ENCODE data around the gene GABPB1. TPM values are rescaled to one million over a fixed set of nuclear protein-coding genes. Genes with fewer than 3 reads are reported as not detected.

Gene GABPB1
- total RNA-seq, 1 donor from 2014 or later, result 10.9 TPM

DNA sequence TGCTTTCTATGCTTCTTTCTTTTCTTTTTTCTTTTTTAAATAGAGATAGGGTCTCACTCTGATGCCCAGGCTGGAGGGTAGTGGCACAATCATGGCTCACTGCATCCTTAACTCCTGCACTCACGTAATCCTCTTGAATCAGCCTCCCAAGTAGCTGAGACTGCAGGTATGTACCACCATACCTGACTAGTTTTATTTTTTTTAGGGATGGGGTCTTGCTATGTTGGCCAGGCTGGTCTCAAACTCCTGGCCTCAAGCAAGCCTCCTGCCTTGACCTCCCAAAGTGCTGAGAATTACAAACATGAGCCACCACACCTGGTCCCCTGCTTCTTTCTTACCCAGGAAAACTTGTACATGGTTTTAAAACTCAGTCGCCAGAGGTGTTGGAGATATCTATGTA, 65.2 kb downstream of the GABPB1 start:
- H3K4me3 ChIP-seq, result no peak overlapping the region
- H3K27ac ChIP-seq, result no peak overlapping the region
- peaks cover 0 to 27% of the 10 kb centered on the region in 2 donors for H3K36me3 ChIP-seq
- no peak for DNase-seq (ENCODE audit: low spot score in 2 of 2)
- H3K9me3 ChIP-seq, result no peaks in the 10 kb centered on the region
- intact Hi-C loops (cut with DNase I), result no loop called here
- no peaks in the 10 kb centered on the region for H3K27me3 ChIP-seq
- no peaks in the 10 kb centered on the region for H3K4me1 ChIP-seq
- TF ChIP-seq, protein P1, sequence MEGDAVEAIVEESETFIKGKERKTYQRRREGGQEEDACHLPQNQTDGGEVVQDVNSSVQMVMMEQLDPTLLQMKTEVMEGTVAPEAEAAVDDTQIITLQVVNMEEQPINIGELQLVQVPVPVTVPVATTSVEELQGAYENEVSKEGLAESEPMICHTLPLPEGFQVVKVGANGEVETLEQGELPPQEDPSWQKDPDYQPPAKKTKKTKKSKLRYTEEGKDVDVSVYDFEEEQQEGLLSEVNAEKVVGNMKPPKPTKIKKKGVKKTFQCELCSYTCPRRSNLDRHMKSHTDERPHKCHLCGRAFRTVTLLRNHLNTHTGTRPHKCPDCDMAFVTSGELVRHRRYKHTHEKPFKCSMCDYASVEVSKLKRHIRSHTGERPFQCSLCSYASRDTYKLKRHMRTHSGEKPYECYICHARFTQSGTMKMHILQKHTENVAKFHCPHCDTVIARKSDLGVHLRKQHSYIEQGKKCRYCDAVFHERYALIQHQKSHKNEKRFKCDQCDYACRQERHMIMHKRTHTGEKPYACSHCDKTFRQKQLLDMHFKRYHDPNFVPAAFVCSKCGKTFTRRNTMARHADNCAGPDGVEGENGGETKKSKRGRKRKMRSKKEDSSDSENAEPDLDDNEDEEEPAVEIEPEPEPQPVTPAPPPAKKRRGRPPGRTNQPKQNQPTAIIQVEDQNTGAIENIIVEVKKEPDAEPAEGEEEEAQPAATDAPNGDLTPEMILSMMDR (IDR thresholded peaks at IDR 0.05), result no peak

DNA sequence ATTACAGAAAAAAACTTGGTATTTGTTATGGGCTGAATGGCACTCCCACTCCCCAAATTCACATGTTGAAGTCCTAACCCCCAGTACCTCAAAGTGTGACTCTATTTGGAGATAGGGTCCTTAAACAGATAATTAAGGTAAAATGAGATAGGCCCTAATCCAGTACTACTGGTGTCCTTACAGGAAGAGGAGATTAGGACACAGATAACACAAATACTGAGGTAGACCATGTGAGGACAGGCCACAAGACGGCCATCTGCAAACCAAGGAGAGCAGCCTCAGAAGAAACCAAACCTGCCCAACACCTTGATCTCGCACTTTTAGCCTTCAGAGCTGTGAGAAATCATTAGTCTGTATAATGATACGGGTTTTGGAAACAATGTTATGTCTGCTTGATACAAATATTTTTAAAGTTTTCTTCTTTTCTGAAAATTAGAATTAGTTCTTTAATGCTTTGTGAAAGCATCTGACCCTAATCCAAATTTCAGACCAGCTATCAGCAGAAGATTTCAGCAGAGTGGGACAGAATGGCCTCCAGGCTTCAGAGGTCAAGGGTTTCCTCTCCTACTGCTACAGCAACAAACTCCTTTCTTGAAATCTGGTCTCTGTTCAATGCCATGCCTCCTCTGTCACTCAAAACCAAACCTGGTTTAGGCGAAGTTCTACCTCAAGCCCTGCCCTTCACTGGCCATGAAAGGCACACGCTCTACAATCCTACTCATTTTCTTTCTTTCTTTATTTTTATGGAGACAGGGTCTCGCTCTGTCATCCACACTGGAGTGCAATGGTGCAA, 67.5 kb downstream of the GABPB1 start:
- Histone ChIP-seq H3K4me1 (no peaks in the 10 kb centered on the region), H3K27me3 (no peaks in the 10 kb centered on the region), H3K27ac (no peak overlapping the region), H3K36me3 (peaks cover 0 to 27% of the 10 kb centered on the region in 2 donors), H3K4me3 (no peak overlapping the region), H3K9me3 (no peaks in the 10 kb centered on the region)
- DNase-seq (ENCODE audit: low spot score in 2 of 2), result no peak
- intact Hi-C loops (cut with DNase I), result no loop called here
- TF ChIP-seq, protein P1 (IDR thresholded peaks at IDR 0.05), result no peak

DNA sequence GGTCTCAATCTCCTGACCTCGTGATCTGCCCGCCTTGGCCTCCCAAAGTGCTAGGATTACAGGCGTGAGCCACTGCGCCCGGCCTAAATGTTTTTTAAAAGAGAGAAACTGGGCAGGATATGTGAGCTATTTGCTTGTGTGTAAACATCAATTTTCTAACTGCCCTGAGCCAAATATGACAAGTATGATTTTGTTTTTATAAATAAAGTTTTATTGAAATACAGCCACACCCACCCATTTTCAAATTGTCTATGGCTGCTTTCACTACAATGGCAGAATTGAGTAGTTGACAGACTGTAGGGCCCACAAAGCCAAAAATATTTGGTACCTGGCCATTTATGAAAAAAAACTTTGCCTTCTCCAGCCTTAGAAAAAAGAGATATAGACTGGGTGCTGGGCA, 73.6 kb downstream of the GABPB1 start:
- no peak for DNase-seq (ENCODE audit: low spot score in 2 of 2)
- no peak overlapping the region for H3K27ac ChIP-seq
- intact Hi-C loops (cut with DNase I), result no loop called here
- H3K4me3 ChIP-seq, result no peak overlapping the region
- H3K4me1 ChIP-seq, result no peaks in the 10 kb centered on the region
- H3K36me3 ChIP-seq, result peaks cover 5 to 10% of the 10 kb centered on the region in 2 donors
- TF ChIP-seq, protein P1 (IDR thresholded peaks at IDR 0.05), result no peak
- H3K9me3 ChIP-seq, result no peaks in the 10 kb centered on the region
- H3K27me3 ChIP-seq, result no peaks in the 10 kb centered on the region

DNA sequence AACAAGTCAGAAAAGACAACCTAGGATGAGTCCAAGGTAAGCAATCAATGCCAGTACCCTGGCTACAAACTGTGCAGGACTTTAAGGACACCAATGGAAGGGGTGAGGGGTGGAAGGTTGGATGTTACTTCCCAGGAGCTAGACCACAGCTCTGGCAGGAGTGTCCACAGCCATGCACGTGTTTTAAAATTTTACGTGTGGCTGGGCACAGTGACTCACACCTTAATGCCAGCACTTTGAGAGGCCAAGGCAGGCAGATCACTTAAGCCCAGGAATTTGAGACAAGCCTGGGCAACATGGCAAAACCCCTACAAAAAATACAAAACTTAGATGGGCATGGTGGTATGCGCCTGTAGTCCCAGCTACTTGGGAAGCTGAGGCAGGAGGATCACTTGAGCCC, 74.7 kb downstream of the GABPB1 start:
- H3K9me3 ChIP-seq, result no peaks in the 10 kb centered on the region
- DNase-seq (ENCODE audit: low spot score in 2 of 2), result no peak
- TF ChIP-seq, protein P1 (IDR thresholded peaks at IDR 0.05), result no peak
- no peaks in the 10 kb centered on the region for H3K4me1 ChIP-seq
- intact Hi-C loops (cut with DNase I), result no loop called here
- no peak overlapping the region for H3K27ac ChIP-seq
- no peak overlapping the region for H3K4me3 ChIP-seq
- no peaks in the 10 kb centered on the region for H3K27me3 ChIP-seq
- peaks cover 4 to 5% of the 10 kb centered on the region in 2 donors for H3K36me3 ChIP-seq

DNA sequence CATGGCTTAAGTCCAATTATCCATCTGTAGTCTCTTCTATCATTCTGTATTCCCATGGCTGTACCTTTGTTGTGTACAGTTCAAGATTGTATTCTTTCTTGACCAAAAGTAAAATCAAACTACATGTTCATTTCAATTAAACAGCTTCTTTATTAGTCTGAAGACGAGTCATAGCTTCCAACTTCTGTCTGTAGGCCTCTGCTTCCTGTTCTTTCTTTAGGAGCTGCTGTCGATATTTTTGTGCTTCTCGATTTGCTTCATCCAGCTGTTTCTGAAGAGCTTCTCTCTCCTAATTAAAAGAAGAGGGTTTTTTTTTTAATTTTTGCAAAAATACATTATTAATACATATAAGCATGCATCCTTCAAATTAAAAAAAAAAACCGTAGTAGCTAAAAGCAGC, 76.5 kb downstream of the GABPB1 start:
- intact Hi-C loops (cut with DNase I), result no loop called here
- Histone ChIP-seq H3K36me3 (peaks cover 0 to 5% of the 10 kb centered on the region in 2 donors), H3K27ac (no peak overlapping the region), H3K4me1 (no peaks in the 10 kb centered on the region), H3K27me3 (no peaks in the 10 kb centered on the region), H3K4me3 (no peak overlapping the region), H3K9me3 (no peaks in the 10 kb centered on the region)
- no peak for DNase-seq (ENCODE audit: low spot score in 2 of 2)
- TF ChIP-seq, protein P1 (IDR thresholded peaks at IDR 0.05), result no peak

All from ascending aorta (tissue), 2 donors.